Activated CD8-positive, alpha-beta memory T cell treated with anti-CD3 and anti-CD28 coated beads, Interleukin-2, amount 50 U/mL, for 48 hours (primary cell): ENCODE measurements around the gene MCF2L.
"Not testable (repeated sequence)": the region's sequence is repeated elsewhere in the genome, so short reads cannot be mapped to it uniquely, and the experiment has no call there.

Experiments used
- DNase-seq: peaks from one replicate; pipeline ENCODE4 v3.0.0-alpha.2; 2020

MCF2L gene

GRCh38 chr13:113086991-113087922 is 118.2 kb downstream of the MCF2L start:
- DNase-seq = no peak

GRCh38 chr13:113087923-113088690 is 119.1 kb downstream of the MCF2L start:
- DNase-seq = no peak

DNA sequence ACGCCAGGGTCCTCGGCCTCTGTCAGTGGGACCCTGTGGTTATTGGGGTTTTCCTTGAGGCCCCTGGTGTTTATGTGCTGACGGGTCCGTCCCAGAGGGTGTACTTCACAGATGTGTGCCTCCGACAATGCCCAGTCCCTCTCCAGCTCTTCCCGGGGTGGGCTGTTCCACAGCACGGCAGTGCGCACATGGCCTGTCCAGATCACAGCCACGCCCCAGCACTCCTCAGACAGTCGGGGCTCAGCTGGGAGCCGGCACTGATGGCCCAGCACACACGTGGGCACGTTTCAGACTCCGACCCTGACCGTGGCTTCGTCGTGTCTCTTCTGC is 119.6 kb downstream of the MCF2L start:
- no peak for DNase-seq

DNA sequence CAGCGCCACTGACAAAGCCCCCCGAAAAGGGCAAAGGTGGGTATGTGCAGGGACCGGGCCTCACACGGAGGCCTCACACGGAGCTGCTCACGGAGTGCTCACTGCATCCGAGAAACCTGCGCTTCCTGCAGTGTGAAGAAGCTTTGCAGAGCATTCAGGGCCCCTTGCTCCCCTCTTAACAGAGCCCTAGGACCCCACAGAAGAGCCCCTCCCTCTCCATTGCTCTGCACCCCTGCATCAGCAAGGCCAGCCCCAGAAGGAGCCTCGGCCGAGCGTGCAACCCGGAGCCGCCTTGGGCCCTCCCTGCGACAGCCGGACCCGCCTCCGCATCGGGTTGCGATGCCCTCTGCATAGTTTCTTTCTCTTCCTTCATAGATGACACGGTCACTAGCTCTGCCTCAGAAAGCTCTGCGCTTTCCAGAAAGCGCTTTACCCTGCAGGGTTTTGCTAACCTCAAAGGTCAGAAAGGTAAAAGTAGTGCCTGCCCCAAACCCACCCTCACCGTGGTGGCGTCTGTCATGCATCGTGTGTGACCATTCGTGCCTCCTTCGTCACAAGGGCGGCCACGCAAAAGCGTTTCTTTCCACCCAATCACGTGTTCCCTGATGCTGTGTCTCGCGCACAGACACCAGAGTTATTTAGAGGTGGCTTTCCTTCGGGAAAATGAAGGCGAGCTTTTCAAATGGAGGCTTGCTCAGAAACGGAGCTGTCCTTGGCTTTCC is 120.8 kb downstream of the MCF2L start:
- no peak for DNase-seq

DNA sequence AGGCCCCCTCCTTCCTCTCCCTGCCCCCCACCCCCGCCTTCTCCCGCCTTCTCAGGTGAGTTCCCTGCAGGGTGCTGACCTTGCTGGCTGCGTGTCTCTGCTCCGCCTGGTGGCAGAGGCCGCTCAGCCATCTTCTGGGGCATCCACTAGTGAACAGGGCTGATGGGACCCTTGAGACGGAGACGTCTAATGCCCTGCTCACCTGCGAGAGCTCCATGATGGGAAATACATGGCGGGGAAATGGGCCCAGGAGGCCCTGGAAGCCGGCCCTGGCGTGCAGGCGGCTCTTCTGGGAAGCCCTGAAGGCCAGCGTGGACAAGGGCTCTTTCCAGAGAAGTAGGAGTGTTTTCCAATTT is 121.4 kb downstream of the MCF2L start:
- no peak for DNase-seq

- no peak for DNase-seq
Observed at GRCh38 chr13:113090806-113091205, 121.8 kb downstream of the MCF2L start.

GRCh38 chr13:113091211-113091771 is 122.3 kb downstream of the MCF2L start:
- no peak for DNase-seq

DNA sequence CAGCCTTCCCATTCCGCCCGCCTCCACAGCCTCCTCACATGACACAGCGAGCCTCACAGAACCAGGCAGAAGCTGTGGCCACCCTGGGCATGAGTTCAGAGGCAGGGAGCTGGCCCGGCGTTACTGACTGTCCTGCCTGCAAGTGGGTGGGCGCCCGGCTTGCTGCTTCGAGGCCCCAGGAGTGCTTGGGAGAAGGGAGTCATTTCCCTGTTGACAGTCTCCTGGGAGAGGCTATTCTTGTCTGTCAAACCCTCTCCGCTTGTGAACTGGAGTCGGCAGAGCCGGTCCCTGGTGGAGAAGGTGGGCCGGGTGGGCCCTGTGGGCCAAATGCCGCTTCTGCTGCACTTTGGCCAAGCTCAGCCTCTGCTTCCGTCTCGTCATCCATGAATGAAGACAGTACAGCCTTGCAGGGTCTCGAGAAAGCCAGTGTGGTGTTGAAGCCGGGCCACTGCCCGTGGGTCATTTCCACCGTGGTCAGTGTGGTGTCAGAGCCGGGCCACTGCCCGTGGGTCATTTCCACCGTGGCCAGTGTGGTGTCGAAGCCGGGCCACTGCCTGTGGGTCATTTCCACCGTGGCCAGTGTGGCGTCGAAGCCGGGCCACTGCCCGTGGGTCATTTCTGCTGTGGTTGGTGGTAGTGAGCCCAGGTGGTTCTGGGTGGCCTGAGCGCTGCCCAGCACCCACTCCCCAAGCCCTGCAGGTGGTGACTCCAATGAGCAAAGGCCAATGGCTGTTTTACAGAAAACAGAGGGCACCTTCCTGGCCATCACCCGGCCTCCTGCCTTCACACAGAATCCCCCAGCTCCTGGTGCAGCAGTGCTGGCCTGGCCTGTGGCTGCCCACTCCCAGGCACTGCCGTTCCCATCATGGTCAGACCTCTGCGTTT is 123.1 kb downstream of the MCF2L start:
- no peak for DNase-seq

GRCh38 chr13:113092776-113093579 is 124.0 kb downstream of the MCF2L start:
- DNase-seq = no peak

- DNase-seq = no peak
Observed at GRCh38 chr13:113093580-113094409, 124.8 kb downstream of the MCF2L start.

DNA sequence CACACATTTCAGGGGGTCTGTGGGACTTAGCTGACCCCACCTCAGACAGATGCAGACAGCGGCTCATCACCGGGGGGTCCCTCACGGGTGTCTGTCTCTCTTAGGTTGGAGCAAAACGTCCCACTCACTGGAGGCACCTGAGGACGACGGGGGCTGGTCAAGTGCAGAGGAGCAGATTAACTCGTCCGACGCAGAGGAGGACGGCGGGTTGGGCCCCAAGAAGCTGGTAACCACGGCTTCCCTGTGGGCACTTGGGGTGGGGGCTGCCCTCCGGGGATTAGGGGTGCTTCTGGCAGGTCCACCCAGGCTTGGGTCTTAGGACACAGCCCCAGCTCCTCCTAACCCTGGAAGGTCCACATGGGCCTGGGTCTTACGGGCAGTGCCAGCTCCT is 125.4 kb downstream of the MCF2L start:
- no peak for DNase-seq

DNA sequence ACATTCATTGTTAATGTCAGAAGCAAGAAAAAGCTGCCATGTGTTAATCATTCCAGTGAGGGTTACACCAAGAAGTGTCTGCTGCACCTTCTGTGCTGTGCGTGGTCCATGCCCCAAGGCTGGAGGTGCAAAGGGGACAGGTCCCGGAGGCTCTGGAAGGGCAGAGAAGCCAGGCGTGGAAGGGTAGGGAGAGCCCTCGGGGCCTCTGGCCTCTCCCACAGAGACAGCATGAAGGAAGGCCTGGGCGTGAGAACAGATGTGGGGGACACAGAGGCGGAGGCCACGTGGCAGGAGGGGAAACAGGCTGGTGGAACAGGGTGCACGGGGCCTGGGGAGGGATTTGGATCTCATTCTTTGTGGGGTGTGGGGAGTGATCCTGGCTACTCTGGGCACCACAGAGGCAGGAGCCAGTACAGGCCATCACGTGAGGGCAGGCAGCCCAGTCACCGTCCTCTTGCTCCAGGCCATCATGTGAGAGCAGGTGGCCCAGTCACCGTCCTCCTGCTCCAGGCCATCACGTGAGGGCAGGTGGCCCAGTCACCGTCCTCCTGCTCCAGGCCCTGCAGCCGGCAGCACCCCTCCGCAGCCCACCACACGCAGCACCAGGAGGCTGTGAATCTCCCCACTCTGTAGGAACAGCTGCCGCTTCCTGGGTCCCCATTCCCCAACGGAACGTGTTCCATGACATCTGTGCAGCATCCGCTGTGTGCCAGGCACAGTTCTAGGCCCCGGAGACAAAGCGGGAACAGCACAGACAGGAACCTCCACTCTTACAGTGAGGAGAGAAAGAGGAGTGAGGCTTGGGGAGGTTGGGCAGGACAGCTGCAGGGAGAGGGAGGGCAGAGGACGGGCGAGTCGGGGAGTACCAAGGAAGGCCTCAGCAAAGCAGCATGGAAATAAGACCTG is 126.4 kb downstream of the MCF2L start:
- no peak for DNase-seq

DNA sequence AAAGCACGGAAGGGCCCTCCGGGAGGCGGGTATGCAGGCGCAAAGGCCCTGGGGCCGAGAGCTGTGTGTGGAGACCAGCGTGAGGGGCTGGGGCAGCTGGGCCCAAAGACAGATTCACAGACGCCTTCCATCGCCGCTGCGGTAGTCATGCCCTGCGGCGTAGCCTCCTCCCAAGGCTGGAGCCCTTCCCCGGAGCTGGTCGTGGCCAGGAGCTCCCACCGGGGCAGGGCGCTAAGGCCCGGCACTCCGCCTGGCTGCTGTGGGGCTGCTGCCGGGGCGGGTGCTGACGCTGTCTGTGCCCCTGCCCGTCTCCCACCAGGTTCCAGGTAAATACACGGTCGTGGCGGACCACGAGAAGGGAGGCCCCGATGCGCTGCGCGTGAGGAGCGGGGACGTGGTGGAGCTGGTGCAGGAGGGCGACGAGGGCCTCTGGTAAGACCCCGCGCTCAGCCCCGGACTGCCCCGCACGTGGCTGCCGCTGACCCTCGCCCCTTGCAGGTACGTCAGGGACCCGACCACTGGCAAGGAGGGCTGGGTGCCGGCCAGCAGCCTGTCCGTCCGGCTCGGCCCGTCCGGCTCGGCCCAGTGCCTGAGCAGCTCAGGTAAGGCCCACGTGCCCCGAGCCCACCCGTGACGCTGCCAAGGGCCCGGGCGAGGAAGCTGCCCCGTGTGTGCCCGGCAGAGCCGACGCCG is 127.2 kb downstream of the MCF2L start:
- DNase-seq = no peak

DNA sequence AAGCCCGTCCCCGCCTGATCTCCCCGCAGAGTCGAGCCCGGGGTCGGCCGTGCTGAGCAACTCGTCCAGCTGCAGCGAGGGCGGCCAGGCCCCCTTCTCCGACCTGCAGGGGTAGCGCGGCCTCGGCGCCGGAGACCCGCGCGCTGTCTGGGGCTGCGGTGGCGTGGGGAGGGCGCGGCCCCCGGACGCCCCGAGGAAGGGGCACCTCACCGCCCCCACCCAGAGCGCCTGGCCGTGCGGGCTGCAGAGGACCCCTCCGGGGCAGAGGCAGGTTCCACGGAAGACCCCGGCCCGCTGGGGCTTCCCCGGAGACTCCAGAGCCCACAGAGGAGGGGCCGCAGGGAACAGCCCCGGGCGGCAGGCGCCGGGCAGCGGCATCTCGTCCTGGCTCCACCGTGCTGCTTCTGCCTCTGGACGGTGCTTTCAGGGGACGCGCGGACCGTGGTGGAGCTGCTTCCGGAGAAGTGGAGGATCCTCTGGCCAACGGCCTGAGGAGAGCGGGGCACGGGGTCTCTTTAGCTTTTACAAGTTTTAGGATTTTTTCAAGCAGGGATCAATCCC is 127.8 kb downstream of the MCF2L start:
- DNase-seq = no peak

DNA sequence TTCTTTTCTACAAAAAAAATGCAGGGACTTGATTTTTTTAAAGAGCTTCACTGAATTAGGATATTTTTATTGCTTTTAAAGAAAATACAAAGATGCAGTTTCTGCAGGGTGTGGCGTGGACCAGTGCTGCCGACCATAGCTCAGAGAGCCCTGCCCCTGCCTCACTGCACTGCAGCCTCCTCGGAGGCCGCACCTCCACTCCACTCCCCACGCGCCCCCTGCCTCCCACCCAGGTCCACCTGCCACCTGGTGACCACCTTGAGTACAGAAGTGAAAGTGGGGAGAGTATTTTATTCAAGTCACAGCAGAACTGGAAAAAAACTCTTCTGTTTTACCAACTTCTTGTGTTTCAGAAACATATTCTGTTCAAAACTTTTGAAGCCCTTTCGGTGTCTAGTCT is 128.6 kb downstream of the MCF2L start:
- no peak for DNase-seq

DNA sequence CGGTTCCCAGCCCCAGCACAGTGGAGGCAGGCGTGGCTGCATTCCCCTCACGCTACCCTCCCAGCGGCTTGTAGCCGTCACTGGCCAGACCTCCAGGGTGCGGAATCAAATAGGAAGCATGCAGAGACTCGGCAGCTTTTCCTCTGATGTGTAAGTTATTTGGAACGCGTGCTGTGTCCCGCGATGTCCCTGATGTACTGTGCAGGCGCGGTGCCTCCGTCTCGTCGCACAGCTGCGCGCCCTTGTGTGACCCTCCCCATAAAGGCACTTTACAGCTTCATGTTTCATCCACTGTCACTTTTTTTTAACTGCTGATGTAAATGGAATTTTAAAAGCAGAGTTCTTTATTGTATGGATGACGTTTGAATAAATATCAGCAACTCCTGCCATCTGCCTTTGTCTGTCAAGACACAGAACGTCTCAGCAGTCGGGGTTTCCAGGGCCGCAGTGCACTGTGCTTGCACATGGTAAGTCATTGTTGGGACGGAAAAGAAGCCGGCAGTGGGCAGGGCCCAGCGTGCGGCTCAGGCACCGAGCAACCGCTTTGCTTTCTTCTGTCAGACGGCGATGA is 129.2 kb downstream of the MCF2L start:
- no peak for DNase-seq

- no peak for DNase-seq
Observed at GRCh38 chr13:113099142-113099541, 130.1 kb downstream of the MCF2L start.

DNA sequence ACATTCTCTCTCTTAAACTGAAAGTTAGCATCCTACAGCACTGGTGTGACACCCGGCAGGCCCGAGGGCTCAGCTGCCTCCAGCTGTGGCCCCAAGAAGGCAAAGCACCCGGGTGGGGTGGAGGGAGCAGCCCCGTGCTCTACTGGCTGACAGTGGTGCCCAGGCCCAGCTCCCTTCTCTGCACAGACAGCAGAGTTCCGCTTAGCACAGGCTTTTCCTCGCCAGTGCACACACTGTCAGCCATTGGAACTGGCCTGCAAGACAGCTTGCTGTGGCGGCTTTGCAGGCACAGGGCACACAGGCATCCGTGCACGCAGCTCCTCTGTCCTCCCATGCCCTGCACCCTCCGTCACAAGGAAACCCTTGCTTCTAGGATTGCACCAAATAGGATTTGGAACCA is 133.3 kb downstream of the MCF2L start:
- DNase-seq = not testable (repeated sequence)
